Natural killer cell treated with Interleukin-12 subunit alpha and Interleukin-12 subunit beta and Interleukin-15 and Interleukin-18, amount 100 ng/mL, for 72 hours (primary cell): ENCODE data around the gene GNG2. TPM values are rescaled to one million over a fixed set of nuclear protein-coding genes. Genes with fewer than 3 reads are reported as not detected.

Experiments
- ATAC-seq, 2 donors: fragments of 150-1000 bp; cut with Tn5 transposase in 1 of 2; sonication (Bioruptor Pico), chemical (Tn5 transposase) in 1 of 2; 2 replicates each; pipeline ENCODE4 v1.10.0; 2021
- DNase-seq: peaks from one replicate; pipeline ENCODE4 v3.0.0; 2022; ENCODE audit warnings: low spot score
- H3K27ac Mint-ChIP-seq, 2 donors: 1 replicate in 1 of 2; 2 replicates in 1 of 2; pipeline ENCODE4 v1.8.0; 2022; ENCODE audit warnings: mixed read lengths in 2 of 2, mild to moderate bottlenecking in 1 of 2, moderate library complexity in 1 of 2
- H3K27me3 Mint-ChIP-seq, 2 donors: 1 replicate in 1 of 2; 2 replicates in 1 of 2; pipeline ENCODE4 v1.8.0; 2022; ENCODE audit warnings: mixed read lengths in 2 of 2
- H3K36me3 Mint-ChIP-seq: one replicate; pipeline ENCODE4 v1.8.0; 2022; ENCODE audit warnings: mixed read lengths
- H3K4me1 Mint-ChIP-seq, 2 donors: 1 replicate in 1 of 2; 2 replicates in 1 of 2; pipeline ENCODE4 v1.8.0; 2022; ENCODE audit warnings: low read depth in 2 of 2, mixed read lengths in 2 of 2, mild to moderate bottlenecking in 1 of 2
- H3K4me3 Mint-ChIP-seq: one replicate; pipeline ENCODE4 v1.8.0; 2022; ENCODE audit warnings: mixed read lengths
- H3K9me3 Mint-ChIP-seq: 2 replicates; pipeline ENCODE4 v1.8.0; 2022; ENCODE audit warnings: mixed read lengths
- total RNA-seq, 2 donors: library from RNA; stranded (reverse); gene quantifications; one replicate each; pipeline ENCODE4 v1.2.3, GENCODE V29; 2022

GNG2 gene
- total RNA-seq, 2 donors from 2014 or later: 293 to 495 TPM

GRCh38 chr14:51844081-51844881, 16.1 kb upstream of the GNG2 start:
- peak overlapping the region; percentile 97 to 99 for H3K27ac Mint-ChIP-seq
- H3K36me3 Mint-ChIP-seq: peaks cover 22% of the 10 kb centered on the region
- H3K9me3 Mint-ChIP-seq: peaks cover 14% of the 10 kb centered on the region
- no peaks in the 10 kb centered on the region for H3K27me3 Mint-ChIP-seq
- ATAC-seq (no peak), DNase-seq (no peak)
- H3K4me1 Mint-ChIP-seq: peaks cover 60 to 66% of the 10 kb centered on the region in 2 donors
- H3K4me3 Mint-ChIP-seq: peak overlapping the region; percentile 74

- H3K27ac Mint-ChIP-seq: peak overlapping the region; percentile 97 to 99
- peaks cover 17% of the 10 kb centered on the region for H3K9me3 Mint-ChIP-seq
- H3K4me1 Mint-ChIP-seq: peaks cover 64 to 72% of the 10 kb centered on the region in 2 donors
- H3K4me3 Mint-ChIP-seq: peak overlapping the region; percentile 97
- no peak for DNase-seq
- H3K36me3 Mint-ChIP-seq: peaks cover 32% of the 10 kb centered on the region
- ATAC-seq: no peak
- H3K27me3 Mint-ChIP-seq: no peaks in the 10 kb centered on the region
Measured at GRCh38 chr14:51845811-51846210, 14.6 kb upstream of the GNG2 start.

- peaks cover 17% of the 10 kb centered on the region for H3K9me3 Mint-ChIP-seq
- DNase-seq (peak; percentile 94), ATAC-seq (peak; percentile 89 to 90)
- H3K4me3 Mint-ChIP-seq: peak overlapping the region; percentile 97
- H3K27me3 Mint-ChIP-seq: no peaks in the 10 kb centered on the region
- peaks cover 35% of the 10 kb centered on the region for H3K36me3 Mint-ChIP-seq
- H3K27ac Mint-ChIP-seq: peak overlapping the region; percentile 97 to 99
- H3K4me1 Mint-ChIP-seq: peaks cover 67 to 76% of the 10 kb centered on the region in 2 donors
Measured at GRCh38 chr14:51846631-51847488, 13.6 kb upstream of the GNG2 start.

- Mint-ChIP-seq H3K4me3 (peak overlapping the region; percentile 97), H3K27me3 (no peaks in the 10 kb centered on the region), H3K36me3 (peaks cover 36% of the 10 kb centered on the region), H3K27ac (peak overlapping the region; percentile 97 to 99), H3K4me1 (peaks cover 72 to 82% of the 10 kb centered on the region in 2 donors), H3K9me3 (peaks cover 17% of the 10 kb centered on the region)
- ATAC-seq (no peak), DNase-seq (no peak)
Measured at GRCh38 chr14:51847489-51847796, 13.0 kb upstream of the GNG2 start.

GRCh38 chr14:51848120-51848519, 12.3 kb upstream of the GNG2 start:
- peaks cover 17% of the 10 kb centered on the region for H3K9me3 Mint-ChIP-seq
- peaks cover 76 to 89% of the 10 kb centered on the region in 2 donors for H3K4me1 Mint-ChIP-seq
- H3K27ac Mint-ChIP-seq: peak overlapping the region; percentile 97 to 99
- ATAC-seq (peak; percentile 13 to 47), DNase-seq (no peak)
- peak overlapping the region; percentile 89 for H3K4me3 Mint-ChIP-seq
- H3K36me3 Mint-ChIP-seq: peaks cover 36% of the 10 kb centered on the region
- H3K27me3 Mint-ChIP-seq: no peaks in the 10 kb centered on the region

GRCh38 chr14:51849097-51849496, 11.3 kb upstream of the GNG2 start:
- H3K27me3 Mint-ChIP-seq: no peaks in the 10 kb centered on the region
- H3K4me1 Mint-ChIP-seq: peaks cover 71 to 80% of the 10 kb centered on the region in 2 donors
- ATAC-seq (peak; percentile 76 to 78), DNase-seq (peak; percentile 86)
- H3K9me3 Mint-ChIP-seq: peaks cover 15% of the 10 kb centered on the region
- H3K36me3 Mint-ChIP-seq: peaks cover 33% of the 10 kb centered on the region
- H3K4me3 Mint-ChIP-seq: peak overlapping the region; percentile 89
- peak overlapping the region; percentile 97 to 99 for H3K27ac Mint-ChIP-seq

GRCh38 chr14:51850651-51851050, 9.8 kb upstream of the GNG2 start:
- H3K27me3 Mint-ChIP-seq: no peaks in the 10 kb centered on the region
- no peak for ATAC-seq
- H3K36me3 Mint-ChIP-seq: peaks cover 28% of the 10 kb centered on the region
- H3K27ac Mint-ChIP-seq: peak overlapping the region; percentile 97 to 99
- peak overlapping the region; percentile 64 for H3K4me3 Mint-ChIP-seq
- DNase-seq: no peak
- H3K9me3 Mint-ChIP-seq: peaks cover 12% of the 10 kb centered on the region
- peaks cover 71 to 79% of the 10 kb centered on the region in 2 donors for H3K4me1 Mint-ChIP-seq

- H3K27ac Mint-ChIP-seq: peak overlapping the region; percentile 62 to 97
- peaks cover 33% of the 10 kb centered on the region for H3K36me3 Mint-ChIP-seq
- peak overlapping the region; percentile 54 for H3K4me3 Mint-ChIP-seq
- no peaks in the 10 kb centered on the region for H3K27me3 Mint-ChIP-seq
- no peak for ATAC-seq
- DNase-seq: no peak
- peaks cover 15% of the 10 kb centered on the region for H3K9me3 Mint-ChIP-seq
- H3K4me1 Mint-ChIP-seq: peaks cover 69 to 77% of the 10 kb centered on the region in 2 donors
Measured at GRCh38 chr14:51852541-51852940, 7.9 kb upstream of the GNG2 start.

GRCh38 chr14:51855234-51855633, 5.2 kb upstream of the GNG2 start:
- Mint-ChIP-seq H3K27me3 (no peaks in the 10 kb centered on the region), H3K27ac (peak overlapping the region; percentile 45 to 81), H3K4me1 (peaks cover 67 to 72% of the 10 kb centered on the region in 2 donors), H3K4me3 (no peak overlapping the region), H3K36me3 (peaks cover 14% of the 10 kb centered on the region), H3K9me3 (peaks cover 5% of the 10 kb centered on the region)
- no peak for ATAC-seq
- no peak for DNase-seq

GRCh38 chr14:51856792-51857296, 3.6 kb upstream of the GNG2 start:
- ATAC-seq (no peak), DNase-seq (no peak)
- Mint-ChIP-seq H3K36me3 (peaks cover 18% of the 10 kb centered on the region), H3K27ac (peak overlapping the region; percentile 1 to 19), H3K9me3 (peaks cover 3% of the 10 kb centered on the region), H3K4me1 (peaks cover 56 to 58% of the 10 kb centered on the region in 2 donors), H3K4me3 (no peak overlapping the region), H3K27me3 (no peaks in the 10 kb centered on the region)

- ATAC-seq (no peak), DNase-seq (no peak)
- no peaks in the 10 kb centered on the region for H3K27me3 Mint-ChIP-seq
- peaks cover 24% of the 10 kb centered on the region for H3K36me3 Mint-ChIP-seq
- peak overlapping the region; percentile 16 for H3K4me3 Mint-ChIP-seq
- peaks cover 41 to 50% of the 10 kb centered on the region in 2 donors for H3K4me1 Mint-ChIP-seq
- peaks cover 3% of the 10 kb centered on the region for H3K9me3 Mint-ChIP-seq
- no peak overlapping the region for H3K27ac Mint-ChIP-seq
Measured at GRCh38 chr14:51859131-51859530, 1.3 kb upstream of the GNG2 start.

- peak overlapping the region; percentile 89 for H3K4me3 Mint-ChIP-seq
- peaks cover 42 to 47% of the 10 kb centered on the region in 2 donors for H3K4me1 Mint-ChIP-seq
- no peaks in the 10 kb centered on the region for H3K27me3 Mint-ChIP-seq
- H3K9me3 Mint-ChIP-seq: peaks cover 3% of the 10 kb centered on the region
- no peak overlapping the region for H3K27ac Mint-ChIP-seq
- peak; percentile 76 for DNase-seq
- peaks cover 29% of the 10 kb centered on the region for H3K36me3 Mint-ChIP-seq
- peak; percentile 53 to 66 for ATAC-seq
Measured at GRCh38 chr14:51860825-51861499, 550 bp downstream of the GNG2 start.

GRCh38 chr14:51862176-51862796, 1.9 kb downstream of the GNG2 start:
- peaks cover 33 to 39% of the 10 kb centered on the region in 2 donors for H3K4me1 Mint-ChIP-seq
- peak in 1 of 2 donors; percentile 45 for ATAC-seq

More at GRCh38 chr14:51862176-51862796, 1.9 kb downstream of the GNG2 start:
- no peak overlapping the region for H3K27ac Mint-ChIP-seq
- H3K9me3 Mint-ChIP-seq: no peaks in the 10 kb centered on the region
- H3K27me3 Mint-ChIP-seq: no peaks in the 10 kb centered on the region
- DNase-seq: peak; percentile 66
- H3K36me3 Mint-ChIP-seq: peaks cover 23% of the 10 kb centered on the region
- peak overlapping the region; percentile 89 for H3K4me3 Mint-ChIP-seq
